Stimulated activated CD4-positive, alpha-beta T cell treated with anti-CD3 and anti-CD28 coated beads, TNF-alpha, amount 100 ng/mL, for 4 hours (primary cell): Measurements from ENCODE around the gene GTF2IRD1.
"Not testable (repeated sequence)": the region's sequence is repeated elsewhere in the genome, so short reads cannot be mapped to it uniquely, and the experiment has no call there.

Source experiments
- DNase-seq, 3 experiments: peaks; one replicate each; pipeline ENCODE4 v3.0.0-alpha.2; 2020; ENCODE audit warnings: low read depth in 3 of 3

GTF2IRD1 gene, protein sequence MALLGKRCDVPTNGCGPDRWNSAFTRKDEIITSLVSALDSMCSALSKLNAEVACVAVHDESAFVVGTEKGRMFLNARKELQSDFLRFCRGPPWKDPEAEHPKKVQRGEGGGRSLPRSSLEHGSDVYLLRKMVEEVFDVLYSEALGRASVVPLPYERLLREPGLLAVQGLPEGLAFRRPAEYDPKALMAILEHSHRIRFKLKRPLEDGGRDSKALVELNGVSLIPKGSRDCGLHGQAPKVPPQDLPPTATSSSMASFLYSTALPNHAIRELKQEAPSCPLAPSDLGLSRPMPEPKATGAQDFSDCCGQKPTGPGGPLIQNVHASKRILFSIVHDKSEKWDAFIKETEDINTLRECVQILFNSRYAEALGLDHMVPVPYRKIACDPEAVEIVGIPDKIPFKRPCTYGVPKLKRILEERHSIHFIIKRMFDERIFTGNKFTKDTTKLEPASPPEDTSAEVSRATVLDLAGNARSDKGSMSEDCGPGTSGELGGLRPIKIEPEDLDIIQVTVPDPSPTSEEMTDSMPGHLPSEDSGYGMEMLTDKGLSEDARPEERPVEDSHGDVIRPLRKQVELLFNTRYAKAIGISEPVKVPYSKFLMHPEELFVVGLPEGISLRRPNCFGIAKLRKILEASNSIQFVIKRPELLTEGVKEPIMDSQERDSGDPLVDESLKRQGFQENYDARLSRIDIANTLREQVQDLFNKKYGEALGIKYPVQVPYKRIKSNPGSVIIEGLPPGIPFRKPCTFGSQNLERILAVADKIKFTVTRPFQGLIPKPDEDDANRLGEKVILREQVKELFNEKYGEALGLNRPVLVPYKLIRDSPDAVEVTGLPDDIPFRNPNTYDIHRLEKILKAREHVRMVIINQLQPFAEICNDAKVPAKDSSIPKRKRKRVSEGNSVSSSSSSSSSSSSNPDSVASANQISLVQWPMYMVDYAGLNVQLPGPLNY

DNA sequence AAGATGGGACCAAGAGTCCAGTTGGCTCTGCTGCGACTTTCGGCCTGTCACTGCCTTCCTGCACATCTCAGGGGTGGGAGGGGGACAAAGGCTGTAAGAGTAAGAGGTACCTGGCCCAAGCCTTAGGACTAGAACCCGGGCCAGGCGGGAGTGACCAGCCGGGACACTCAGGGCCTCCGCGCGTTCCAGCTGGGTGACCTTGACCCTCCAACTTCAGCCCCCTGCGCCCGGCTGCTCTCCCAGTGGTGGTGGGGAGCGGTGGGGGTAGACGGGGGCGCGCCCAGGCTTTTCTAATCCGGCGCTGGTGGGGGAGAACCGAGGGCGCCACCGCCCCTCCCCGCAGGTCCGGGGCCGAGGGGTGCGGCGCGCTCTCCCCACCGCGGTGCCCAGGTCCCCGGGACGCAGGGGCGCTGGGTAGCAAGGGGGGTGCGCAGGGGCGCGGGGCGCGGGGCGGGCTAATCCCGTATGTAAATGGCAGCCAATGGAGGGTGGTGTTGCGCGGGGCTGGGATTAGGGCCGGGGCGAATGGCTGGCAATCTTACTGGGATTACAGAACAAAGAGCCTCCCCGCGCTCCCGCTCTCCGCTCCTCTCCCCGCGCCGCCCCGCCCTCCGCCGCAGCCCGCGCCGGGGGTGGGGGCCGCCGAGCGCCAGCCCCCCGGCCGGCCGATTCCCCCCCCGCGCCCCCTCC is at the start of gene GTF2IRD1:
TSS of gene GTF2IRD1 (plus strand) at position 585 of the 690 bp plus-strand sequence. CDS start 54,175 bp downstream, outside the sequence.
- no peak for DNase-seq

DNA sequence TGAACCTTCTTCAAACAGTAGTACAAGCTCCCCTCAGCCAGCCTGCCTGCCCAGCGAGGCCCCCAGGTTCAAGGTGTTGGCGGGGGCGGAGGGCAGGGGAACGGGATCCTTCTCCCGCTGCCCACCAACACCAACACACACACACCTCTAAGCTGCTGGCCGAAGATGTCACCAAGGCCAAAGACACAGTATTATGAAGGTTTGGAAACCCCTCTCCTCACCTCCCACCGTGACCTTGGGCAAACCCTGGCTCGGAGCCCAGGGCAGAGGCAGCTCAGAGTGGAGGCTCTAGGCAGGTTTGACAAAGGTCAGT is 49.4 kb upstream of the GTF2IRD1 start:
- DNase-seq, result no peak

DNA sequence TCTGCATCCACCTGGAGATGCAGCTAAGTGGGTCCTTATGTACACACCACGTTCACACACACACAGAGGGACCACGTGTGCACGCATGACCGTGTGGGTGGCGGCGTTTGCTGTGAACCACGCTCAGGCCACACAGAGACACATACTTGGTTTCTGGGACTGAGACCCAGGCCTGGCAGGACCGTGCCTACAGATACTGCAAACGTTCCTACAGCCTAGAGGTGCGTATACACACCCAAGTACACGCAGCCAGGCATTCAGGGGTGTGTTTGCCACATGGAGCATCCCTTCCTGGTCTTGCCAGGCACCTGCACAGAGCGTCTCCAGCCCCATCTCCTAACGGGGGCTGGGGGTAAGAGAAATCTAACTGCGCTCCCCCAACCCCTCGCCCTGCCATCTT is 49.0 kb upstream of the GTF2IRD1 start:
- DNase-seq, result no peak

DNA sequence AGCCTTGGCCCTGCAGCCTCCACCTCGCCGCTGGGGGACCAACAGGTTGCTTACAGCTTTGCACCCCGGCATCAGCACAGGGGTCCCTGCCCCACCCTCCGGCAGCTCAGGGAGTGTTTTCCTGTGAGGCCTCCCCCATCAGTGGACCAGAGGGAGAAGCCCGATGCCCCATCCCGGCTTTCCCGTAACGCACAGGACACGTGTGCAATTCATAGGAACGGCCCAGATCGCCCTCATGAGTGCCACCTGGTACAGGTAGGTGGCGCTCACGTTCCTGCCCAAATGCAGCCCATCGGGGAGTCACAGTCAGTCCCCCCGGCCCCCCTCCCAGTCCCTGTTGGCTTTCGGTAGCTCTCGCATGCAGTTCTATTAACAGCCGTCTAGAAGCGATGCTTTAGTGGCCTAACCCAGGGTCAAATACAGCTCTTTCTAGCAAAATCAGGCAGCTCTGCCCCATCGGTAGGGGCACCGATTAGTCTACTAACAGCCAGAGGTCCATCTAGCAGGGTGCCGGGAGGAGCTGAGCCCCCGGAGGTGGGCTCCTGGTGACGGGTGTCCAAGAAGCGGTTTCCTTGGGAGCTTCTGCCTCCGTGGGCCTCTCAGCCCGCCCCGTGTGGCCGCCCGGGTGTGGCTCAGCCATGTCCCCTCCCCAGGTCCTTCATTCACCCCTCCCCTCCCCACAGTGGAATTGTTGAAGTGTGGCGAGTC is 48.4 kb upstream of the GTF2IRD1 start:
- no peak for DNase-seq

DNA sequence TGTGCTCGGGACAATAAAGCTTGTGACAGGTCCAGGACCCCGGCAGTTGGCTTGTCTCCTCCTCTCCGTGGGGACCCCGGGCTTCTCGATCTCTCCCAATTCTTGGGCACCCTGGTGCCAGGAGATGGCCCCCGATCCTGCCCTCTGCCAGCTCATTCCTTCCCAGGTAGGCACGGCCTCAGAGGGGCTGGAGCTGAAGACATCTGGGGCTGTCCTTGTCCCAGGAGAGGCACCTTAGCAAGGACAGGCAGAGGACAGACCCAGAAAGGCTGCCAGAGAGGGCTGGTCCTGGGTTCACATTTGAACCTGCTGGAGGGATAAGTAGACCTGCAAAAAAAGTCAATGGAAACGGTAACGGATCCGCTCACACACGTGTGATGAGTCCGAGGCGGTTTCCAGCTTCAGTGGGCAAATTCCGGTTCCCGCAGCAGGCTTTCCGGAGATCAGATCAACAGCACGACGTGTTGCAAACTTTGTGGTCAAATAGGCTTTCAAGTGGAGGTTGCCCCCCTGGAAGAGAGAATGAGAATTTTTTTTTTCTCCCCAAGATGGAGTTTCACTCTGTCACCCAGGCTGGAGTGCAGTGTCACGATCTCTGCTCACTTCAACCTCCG is 47.7 kb upstream of the GTF2IRD1 start:
- no peak for DNase-seq

DNA sequence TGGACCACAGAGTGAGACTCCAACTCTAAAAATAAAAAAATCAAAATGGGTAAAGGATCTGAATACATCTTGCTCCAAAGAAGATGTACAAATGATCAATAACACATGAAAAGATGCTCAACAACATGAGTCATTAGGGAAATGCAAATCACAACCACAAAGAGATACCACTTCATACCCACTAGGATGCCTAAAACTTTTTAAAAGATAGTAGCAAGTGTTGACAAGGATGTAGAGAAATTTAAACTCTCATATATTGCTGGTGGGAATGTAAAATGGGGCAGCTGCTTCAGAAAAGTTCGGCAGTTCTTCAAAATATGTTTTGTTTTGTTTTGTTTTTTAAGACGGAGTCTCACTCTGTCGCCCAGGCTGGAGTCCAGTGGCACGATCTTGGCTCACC is 45.7 kb upstream of the GTF2IRD1 start:
- DNase-seq, result no peak

DNA sequence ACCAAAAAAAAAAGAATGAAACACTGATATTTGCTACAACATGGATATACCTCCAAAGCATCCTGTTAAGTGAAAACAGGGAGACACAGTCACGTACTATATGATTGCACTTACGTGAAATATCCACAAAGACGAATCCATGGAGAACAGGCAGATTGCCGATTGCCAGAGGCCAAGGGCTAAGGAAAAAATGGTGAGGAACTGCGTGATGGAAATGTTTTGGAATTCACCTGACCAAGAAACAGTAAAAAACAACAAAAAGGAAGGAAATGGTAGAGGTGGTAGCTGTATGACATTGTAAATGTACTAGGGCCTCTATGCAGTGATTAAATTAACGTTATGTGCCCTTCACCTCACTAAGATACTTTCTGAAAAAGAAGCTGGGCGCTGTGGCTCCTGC is 44.1 kb upstream of the GTF2IRD1 start:
- DNase-seq, result no peak

DNA sequence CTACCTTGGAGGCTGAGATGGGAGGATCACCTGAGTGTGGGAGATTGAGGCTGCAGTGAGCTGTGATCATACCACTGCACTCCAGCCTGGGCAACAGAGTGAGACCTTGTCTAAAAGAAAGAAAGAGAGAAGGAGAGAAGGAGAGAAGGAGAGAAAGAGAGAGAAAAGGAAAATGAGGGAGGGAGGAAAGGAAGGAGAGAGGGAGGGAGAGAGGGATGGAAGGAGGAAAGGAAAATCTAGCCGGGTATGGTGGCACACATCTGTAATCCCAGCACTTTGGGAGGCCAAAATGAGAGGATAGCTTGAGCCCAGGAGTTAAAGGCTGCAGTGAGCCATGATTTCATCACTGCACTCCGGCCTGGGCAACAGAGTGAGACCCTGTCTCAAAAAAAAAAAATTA is 42.9 kb upstream of the GTF2IRD1 start:
- no peak for DNase-seq

DNA sequence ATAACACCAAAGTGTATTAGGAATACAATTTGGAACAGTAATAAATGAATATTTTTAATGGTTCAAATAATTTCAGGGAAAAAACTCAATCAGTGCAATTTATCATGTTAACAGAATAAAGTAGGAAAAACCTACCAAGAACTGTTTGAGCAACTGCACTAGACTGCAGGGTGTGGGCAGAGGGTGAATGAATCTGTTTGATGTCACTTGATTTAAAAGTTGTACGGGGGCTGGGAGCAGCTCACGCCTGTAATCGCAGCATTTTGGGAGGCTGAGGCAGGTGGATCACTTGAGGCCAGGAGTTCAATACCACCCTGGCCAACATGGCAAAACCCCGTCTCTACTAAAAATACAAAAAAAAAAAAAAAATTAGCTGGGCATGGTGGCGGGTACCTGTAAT is 42.1 kb upstream of the GTF2IRD1 start:
- not testable (repeated sequence) for DNase-seq

DNA sequence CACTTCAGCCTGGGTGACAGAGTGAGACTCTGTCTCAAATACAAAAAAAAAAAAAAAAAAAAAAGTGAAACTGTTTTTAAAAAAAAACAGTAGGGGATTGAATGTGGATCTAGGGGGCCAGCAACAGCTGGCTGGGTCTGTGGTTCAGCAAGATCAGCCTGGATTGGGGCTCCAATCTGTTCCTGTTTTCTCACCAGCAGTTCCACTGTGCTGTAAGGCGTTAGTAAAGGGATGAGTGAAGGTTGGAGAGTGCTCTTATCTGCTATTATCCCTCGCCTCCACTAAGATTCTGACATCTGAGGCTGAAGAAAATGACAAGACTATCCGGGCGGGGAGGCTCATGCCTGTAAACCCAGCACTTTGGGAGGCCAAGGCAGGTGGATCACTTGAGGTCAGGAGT is 41.6 kb upstream of the GTF2IRD1 start:
- DNase-seq, result no peak

DNA sequence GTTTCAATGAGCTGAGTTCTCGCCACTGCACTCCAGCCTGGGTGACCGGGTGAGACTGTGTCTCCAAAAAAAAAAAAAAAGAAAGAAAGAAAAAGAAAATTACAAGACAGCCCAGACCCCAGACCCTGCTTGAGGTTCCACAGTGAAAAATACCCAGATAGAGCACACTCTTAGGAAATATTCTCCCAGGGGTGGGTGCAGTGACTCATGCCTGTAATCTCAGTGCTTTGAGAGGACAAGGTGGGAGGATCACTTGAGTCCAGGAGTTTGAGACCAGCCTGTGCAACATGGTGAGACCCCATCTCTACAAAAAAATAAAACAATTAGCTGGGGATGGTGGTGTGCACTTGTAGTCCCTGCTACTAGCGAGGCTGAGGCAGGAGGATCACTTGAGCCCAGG is 41.1 kb upstream of the GTF2IRD1 start:
- DNase-seq, result no peak

DNA sequence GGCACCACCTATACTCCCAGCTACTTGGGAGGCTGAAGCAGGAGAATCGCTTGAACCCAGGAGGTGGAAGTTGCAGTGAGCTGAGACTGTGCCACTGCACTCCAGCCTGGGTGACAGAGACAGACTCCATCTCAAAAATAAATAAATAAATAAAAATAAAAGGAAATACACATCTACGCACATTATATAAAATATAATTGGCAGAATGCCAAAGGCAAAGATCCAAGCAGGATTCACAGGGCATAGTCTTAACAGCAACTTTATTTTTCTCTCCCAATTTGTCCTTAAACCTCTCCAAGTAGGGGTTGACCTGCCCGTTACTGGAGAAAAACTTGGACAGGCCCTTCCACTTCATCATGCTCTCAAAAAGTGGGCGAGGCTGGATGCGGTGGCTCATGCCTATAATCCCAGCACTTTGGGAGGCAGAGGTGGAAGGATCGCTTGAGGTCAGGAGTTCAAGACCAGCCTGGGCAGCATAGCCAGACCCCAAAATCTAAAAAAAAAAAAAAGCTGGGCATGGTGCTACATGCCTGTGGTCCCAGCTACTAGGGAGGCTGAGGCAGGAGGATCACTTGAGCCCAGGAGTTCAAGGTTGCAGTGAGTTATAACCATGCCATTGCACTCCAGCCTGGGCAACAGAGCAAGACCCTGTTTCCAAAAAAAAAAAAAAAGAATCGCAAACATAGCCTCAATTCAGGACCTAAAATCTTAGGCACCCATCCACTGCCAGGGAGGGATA is 38.9 kb upstream of the GTF2IRD1 start:
- DNase-seq, result not testable (repeated sequence)

DNA sequence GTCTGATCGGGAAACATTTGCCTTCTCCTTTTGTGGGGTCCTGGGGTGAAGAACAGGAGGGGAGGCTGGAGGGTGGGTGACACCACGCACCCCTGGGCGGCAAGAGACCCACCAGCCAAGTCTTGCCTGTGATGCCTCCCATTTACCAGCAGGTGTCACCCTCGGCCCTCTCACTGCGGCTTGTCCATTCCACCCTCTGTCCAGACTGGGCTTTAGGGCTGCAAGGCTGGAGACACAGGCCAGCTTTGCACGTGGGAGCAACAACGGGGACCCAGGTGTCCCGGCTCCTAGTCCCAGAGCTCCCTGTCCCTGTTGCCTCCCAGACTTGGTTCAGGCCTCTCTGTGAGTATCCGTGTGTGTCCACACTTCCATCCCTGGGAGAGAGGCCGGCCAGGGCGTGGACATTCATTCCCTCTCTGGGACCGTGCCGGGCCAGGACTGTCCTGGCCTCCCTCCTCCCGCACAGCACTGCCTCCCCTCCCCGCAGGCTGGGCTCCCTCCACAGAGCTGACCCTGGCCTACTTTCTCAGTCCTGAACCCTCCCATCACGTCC is 36.2 kb upstream of the GTF2IRD1 start:
- peak in 2 of 3 experiments; percentile 24 to 26 for DNase-seq

DNA sequence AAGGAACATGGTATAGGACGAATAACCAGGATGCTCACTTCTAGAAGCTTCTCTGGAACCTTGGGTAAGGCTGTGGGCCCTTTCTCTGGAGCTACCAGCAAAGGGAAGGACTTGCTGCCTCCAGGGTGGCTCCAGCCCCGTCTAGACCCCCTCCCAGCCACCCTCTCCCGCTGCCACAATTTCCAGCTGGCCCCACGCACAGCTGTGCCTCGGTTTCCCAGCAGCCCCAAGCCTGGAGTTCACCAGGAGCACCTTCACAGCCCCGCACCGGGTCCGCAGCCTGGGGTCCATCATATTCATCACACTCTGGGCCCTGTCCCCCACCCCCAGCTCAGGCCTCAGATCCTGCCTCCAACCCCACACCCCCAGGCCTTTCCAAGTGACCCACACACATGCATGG is 35.6 kb upstream of the GTF2IRD1 start:
- DNase-seq, result no peak

DNA sequence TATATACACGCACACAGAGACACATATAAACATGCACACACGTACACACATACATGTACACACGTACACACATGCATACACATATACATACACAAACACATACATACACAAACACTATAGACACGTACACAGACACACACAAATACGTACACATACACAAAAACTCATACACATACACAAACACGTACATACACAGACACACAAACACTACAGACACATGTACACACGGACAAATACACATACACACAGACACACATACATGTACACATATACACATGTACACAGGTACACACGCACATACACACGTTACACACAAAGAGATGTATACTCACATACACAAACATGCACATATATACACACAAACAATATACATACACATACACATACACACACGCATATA is 35.2 kb upstream of the GTF2IRD1 start:
- no peak for DNase-seq

DNA sequence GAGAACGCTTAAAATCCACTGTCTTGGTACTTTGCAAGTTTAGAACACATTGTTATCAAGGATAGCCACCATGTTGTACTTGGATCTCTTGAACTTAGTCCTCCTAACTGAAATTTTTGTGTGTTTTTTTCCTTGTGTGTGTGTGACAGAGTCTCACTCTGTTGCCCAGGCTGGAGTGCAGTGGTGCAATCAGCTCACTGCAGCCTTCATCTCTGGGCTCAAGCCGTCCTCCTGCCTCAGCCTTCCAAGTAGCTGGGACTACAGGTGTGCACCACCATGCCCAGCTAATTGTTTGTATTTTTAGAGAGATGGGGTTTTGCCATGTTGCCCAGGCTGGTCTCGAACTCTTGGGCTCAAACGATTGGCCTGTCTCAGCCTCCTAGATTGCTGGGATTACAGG is 34.5 kb upstream of the GTF2IRD1 start:
- DNase-seq, result not testable (repeated sequence)

DNA sequence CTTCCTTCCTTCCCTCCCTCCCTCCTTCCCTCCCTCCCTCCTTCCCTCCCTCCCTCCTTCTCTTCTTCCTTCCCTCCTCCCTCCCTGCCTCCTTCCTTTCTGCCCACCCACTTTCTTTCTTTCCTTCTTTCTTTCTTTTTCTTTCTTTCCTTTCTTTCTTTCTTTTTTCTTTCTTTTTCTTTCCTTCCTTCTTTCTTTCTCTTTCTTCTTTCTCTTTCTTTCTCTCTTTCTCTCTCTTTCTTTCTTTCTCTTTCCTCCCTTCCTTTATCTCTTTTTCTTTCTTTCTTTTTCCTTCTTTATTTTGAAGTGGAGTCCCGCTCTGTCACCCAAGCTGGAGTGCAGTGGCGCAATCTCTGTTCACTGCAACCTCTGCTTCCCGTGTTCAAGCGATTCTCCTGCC is 33.7 kb upstream of the GTF2IRD1 start:
- DNase-seq, result no peak

DNA sequence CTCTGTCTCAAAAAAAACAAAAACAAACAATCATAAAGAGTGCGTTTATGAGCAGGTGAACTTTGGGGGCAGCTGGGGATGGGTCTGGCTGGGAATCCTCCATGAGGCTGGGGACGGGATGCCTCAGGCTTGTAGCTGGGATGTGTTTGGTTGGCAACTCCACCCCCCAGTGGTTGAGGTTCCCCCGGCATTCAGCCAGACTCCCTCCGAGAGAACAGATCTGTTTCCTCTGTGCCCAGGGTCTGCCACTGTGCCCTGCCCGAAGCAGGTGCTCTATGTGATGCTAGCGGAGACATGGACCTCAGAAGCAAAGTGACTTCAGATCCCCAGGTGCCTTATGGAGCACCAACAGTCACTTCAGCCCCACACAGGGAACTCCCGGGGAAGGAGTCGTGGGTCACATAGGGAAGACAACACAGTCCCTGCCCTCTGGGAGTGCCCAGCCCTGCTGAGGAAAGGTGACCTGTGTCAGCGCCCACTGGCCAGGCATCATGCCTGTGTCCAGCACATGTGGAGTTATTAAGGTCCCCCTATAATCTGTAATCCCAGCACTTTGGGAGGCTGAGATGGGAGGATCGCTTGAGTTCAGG is 29.3 kb upstream of the GTF2IRD1 start:
- no peak for DNase-seq

DNA sequence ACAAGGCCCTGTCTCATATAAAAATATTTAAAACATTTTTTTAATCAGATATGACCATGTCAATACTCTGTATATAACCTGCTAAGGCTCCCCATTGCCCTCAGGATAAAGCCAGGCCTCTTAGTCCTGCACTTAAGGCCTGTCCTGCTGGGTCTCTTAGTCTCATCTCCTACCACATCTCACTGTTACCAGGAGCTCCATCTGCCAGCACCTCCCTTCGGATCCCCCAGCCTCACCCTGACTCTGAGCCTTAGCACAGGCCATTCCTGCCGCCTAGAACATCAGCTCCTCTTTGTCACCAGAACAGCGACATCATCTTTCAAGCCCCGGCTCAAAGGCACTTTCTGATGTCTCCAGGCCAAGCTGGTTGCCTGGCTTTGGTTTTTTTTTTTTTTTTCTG is 25.7 kb upstream of the GTF2IRD1 start:
- DNase-seq, result no peak
